HG02763 (cell line): ENCODE data around the gene MTCH1.

ENCODE experiments used
- ATAC-seq: cut with Tn5 transposase; IDR thresholded peaks from one replicate; pipeline ENCODE4 v1.9.1; 2021; ENCODE audit warnings: mild to moderate bottlenecking, moderate library complexity; ENCODE audit not compliant: unreplicated experiment

MTCH1 gene, protein sequence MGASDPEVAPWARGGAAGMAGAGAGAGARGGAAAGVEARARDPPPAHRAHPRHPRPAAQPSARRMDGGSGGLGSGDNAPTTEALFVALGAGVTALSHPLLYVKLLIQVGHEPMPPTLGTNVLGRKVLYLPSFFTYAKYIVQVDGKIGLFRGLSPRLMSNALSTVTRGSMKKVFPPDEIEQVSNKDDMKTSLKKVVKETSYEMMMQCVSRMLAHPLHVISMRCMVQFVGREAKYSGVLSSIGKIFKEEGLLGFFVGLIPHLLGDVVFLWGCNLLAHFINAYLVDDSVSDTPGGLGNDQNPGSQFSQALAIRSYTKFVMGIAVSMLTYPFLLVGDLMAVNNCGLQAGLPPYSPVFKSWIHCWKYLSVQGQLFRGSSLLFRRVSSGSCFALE

DNA sequence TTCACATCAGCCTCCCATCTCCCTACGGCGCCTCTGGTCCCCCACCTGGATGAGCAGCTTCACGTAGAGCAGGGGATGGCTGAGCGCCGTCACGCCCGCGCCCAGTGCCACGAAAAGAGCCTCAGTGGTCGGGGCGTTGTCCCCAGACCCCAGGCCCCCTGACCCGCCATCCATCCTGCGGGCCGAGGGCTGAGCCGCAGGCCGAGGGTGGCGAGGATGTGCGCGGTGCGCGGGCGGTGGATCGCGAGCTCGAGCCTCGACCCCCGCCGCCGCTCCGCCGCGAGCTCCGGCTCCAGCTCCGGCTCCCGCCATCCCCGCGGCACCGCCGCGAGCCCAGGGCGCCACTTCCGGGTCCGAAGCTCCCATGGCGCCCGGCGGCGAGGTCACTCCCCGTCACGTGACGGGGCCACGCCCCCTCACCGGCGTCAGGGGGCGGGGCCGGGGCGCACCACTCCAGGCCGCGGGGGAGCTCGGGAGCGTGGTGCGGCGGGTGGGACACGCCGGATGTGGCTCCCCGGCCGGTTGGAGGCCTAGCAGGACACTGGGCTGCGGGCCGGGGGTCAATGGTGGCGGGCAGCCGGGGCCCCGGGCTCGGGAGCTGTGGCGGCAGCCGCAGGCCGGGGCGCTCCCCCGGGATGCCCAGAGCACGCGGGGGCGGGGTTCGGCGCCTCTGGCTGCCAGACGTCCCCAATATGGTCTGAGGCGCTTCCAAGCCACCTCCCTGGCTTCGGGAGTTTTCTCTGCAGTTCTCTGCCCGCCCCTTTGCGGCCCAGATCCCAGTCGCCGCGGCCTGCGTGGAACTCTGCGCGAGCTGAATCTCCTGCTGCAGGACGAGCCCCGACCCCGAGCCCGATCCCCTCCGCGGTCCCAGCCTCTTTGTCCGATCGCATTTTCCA is at the start of gene MTCH1:
TSS of gene MTCH1 (minus strand) at position 389 of the 896 bp plus-strand sequence. CDS start at position 366, 23 bp downstream.
- peak; percentile 82 for ATAC-seq

DNA sequence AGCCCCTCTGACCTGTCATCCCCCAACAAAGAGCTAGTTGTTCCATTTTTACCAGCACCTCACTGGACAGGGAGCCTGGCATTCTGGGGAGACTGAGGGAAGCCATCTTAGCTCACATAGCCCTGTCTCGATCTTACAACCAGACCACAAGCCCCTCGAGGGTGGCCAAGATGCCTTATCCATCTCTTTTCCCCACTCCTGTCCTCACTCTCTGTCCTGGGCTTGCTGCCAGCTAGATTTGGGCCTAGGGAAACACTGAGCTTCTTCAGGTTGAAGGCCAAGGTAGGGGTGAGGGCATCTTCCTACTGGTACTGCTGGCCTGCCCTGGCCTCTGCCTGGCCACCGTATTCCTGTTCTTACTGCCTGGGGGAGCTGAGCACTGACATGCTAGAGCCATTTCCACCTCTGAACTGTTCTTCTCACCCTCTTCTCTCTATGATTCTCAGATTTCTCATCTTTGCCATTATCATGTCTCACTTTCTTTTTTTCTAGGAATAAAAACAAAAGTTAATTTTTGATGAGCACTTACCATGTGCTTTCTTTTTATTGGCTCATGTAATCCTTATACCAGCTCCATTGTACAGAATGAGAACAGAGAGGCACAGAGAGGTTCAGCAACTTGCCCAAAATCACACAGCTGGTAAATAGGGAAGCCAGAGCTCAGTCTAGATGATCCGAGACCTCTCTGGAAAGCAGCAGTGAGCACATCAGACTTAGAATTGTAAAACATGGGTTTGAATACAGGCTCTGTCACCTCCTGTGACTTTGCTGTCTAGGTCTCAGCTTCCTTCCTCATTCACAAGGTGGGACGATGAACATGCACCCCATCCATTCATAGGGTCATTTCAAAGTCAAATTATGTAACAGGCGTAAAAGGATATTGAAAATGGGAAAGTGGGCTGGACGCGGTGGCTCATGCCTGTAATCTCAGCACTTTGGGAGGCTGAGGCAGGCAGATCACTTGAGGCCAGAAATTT is 48.1 kb upstream of the MTCH1 start:
- no peak for ATAC-seq

DNA sequence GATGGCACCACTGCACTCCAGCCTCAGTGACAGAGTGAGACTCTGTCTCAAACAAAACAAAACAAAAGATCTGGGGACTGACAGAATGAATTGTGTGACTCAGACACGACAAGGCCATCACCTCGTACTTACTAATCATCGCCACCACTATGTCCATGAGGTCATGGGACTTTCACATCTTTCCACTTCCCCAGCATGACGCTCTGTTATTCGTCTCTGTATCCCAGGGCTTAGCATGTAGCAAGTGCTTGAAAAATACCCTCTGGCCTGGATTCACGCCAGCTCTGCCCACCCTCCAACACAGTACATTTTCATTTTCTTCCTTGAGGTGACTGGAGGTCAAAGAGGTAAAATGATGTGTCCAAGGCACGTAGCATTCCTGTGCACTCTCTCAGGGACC is 47.3 kb upstream of the MTCH1 start:
- no peak for ATAC-seq

DNA sequence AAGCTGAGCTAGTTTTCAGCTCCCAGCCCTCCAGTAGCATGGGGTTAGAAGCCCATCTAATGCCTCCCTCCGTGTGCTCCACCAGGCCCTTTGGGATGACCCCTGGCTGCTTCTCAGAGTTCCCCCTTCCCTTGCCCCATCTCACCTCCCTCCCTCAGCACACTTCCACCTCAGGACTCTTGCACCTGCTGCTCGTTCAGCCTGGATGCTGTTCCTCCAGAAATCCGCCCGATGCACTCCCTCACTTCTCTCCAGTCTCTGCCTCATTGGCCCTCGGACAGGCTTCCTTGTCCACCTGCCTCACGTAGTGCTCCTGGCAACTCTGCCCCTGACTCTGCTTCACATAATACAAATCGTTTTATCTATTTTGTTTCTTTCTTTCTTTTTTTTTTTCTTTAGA is 46.2 kb upstream of the MTCH1 start:
- no peak for ATAC-seq

DNA sequence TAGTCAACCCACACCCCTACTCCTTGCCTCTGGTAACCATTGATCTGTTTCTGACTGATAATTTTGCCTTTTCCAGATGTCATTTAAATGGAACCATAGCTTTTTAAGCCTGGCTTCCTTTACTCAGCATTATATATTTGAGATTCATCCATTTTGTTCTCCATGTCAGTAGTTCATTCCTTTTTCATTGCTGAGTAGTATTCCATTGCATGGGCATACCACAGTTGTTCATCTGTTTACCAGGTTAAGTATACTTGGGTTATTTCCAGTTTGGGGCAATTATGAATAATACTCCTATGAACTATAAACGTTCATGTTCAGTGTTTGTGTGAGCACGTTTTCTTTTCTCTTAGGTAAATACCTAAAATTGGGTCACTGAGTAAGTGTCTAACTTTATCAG is 44.6 kb upstream of the MTCH1 start:
- ATAC-seq, result no peak

DNA sequence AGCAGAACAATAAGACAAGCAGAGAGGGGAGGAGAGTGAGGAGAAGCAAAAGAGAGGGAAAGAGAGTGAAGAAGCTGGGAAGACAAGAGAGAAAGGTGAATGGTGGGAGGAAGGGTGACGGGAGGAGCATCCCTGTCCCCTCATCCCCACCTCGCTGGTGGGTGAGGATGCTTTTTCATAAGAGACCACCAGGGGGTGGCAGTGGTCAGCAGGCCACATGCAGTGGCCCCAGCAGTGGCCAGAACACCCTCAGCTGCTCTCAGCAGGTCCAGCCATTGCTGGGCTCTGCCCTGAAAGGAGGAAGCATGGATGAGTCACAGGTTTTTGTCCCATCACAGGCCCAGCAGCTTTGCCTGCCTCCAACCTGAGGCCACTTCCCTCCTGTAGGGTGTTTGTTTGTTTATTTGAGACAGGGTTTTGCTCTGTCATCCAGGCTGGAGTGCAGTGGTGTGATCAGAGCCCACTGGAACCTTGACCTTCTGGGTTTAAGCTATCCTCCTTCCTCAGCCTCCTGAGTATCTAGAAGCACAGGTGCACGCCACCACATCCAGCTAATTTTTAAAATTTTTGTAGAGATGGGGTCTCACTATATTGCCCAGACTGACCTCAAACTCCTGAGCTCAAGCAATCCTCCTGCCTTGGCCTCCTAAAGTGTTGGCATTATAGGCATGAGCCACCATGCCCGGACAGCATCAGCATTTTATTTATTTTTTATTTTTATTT is 43.4 kb upstream of the MTCH1 start:
- no peak for ATAC-seq

DNA sequence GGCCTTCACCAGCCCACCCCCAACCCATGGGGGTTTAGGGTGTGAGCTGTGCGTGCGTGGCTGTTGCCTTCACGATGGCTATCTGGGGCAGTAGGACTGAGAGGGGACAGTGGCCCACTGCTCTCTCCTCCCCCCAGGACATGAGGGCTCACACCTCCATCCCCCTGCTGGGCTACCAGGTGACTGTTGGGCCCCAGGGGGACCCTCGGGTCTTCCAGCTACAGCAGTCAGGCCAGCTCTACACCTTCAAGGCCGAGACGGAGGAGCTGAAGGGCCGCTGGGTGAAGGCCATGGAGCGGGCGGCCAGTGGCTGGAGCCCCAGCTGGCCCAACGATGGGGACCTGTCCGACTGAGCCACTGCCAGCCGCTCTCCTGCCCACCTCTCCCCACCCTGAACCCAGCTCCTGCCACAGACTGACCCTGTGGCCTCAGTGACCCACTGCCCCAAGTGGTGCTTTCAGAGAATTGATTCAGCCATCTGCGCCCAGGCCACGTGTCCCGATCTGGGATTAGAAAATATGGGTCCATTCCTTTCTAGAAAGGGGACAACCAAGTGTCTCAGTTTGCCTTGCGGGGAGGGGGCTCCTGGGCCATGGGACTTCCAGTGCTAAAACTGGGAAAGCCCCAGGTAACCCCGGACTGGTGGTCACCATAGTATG is 41.9 kb upstream of the MTCH1 start:
- ATAC-seq, result no peak

DNA sequence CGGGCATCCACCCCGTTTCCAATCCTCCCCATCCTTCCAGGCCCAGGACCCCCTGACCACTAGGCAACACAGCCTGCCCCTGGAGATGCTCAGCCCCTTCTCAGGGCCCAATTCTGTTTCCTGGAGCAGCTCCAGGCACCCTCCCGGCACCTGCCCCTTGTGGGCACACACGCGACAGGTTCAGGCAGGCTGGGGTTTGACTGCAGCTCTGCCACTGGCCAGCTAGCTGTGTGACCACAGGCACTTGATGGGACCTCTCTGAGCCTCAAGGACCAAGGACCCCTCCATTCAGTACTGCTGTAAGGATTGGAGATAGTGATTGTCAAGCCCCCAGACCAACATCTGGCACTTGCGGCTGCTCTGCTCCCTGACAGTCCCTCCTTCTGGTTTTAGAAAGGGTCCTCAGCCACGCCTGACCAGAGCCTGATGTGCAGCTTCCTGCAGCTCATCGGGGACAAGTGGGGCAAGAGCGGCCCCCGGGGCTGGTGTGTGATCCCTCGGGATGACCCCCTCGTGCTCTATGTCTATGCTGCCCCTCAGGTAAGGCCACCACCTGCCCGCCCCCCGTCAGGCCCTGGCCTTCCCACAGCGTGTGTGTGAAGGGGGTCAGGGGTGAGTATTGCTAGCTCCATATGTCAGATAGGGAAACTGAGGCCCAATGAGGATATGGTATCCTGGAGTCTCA is 41.2 kb upstream of the MTCH1 start:
- ATAC-seq, result no peak

DNA sequence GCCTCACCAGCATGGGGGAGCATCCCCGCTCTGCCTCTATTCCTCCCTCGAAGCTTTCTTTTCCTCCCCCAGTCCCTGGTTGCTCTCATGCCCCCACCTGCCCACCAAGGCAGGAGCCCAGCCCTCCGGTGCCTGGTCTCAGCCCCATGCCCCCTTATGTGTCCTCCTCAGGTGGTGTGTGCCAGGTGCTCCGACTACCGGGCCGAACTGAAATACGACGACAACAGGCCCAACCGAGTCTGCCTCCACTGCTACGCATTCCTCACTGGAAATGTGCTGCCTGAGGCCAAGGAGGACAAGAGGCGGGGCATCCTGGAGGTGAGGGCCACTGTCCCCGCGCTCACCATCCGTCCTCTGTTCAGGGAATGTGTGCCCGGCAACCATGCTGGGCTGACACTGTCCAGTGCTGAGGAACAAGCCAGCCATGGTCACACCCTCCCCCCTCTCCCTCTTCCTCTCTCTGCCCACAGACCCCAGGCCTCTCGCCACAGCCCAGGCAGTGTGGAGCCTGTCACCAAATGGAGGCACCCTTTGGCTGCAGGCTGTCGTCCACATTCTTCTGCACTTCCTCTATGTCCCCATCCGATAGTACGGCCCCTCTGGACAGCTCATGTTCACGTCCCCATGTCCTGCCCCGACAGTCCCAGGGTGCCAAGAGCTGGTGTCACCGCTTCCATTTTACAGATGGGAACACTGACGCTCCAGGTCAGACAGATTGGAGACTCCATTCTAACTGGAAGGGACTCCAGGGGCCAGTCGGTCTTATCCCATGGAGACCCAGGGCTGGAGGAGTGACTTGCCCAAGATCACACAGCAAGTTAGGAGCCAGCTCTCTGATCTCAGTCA is 39.8 kb upstream of the MTCH1 start:
- ATAC-seq, result no peak

DNA sequence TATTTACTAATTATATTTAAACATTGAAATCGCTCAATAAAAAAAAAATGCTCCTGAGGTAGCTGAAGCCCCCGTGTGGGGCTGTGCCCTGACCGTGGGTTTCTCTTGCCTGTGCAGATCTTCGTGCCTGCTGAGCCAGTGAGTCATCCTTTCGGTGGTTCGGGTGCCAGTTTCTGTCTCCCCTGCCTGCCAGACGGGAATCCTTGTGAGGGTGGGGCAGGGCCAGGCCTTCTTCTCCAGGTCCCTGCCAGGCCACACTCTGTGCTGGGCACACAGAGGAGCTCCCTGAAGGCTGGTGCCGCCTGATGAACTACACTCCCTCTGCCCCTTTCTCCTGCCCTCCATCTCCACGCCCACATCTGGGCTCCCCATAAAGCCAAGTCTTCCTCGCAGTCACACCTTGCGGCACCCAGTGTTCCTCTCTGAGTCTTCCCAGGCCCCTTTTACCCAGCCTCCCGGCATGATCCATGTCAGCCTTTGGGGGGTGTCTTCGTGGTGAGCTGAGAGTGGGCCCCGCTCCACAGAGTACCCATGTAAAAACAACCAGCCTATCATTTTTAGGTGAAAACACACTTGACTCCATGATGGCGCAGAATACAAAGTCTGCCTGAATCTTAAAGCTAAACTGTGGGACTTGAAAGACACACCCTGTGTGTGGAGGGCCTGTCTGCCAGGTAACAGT is 38.8 kb upstream of the MTCH1 start:
- ATAC-seq, result no peak

DNA sequence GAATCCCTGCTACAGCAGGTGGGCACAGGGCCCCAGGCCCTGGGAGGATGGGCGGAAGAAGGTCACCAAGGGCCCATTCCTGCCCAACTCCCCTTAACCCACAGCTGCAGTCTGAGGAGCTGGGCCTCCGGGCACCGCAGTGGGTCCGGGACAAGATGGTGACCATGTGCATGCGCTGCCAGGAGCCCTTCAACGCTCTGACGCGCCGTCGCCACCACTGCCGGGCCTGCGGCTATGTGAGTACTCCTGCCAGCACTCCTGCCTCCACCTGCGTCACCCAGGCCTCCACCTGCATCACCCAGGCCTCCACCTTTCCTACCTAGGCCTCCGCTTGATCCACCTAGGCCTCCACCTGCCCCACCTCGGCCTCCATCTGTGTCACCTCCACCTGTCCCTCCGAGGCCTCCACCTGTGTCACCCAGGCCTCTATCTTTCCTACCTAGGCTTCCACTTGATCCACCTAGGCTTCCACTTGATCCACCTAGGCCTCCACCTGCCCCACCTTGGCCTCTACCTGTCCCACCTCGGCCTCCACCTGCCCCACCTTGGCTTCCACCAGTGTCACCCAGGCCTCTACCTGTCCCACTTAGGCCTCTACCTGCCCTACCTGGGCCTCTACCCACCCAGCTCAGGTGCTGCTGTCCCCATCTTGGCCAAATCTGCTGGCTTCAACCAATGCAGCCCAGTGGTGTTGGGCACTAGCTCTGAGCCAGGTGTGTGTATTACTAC is 36.3 kb upstream of the MTCH1 start:
- ATAC-seq, result no peak

DNA sequence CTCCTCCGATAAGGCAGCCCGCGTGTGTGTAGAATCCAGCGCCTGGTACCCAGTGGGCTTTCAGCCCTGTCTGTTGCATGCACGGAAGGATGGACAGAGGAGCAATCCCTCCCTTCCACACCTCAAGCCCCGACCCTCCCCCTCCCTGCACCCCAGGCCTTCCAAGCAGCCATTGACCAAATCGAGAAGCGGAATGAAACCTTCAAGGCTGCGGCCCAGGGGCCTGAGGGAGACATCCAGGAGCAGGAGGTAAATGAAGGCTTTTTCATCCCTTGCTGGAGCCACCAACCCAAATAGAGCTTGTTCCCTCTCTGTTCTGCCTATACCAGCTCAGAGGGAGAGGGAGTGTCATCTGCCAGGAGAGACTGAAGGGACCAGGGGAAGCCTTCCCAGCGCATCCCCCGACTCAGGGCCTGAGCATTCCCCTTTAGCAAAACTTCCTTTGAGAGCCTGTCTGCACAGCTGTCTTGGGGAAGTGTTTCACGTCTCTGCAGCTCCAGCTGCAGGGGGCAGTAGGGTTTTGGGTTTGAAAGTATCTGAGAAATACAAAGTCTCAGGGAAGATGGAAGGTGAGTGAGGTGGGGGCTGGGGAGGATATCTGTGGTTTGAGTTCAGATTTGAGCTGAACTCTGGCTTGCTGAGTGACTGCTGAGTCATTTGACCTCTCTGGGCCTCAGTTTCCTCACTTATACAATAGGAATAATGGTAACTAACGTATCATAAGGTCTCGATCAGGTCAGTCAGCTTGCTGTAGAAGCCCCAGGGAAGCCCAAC is 35.5 kb upstream of the MTCH1 start:
- no peak for ATAC-seq

DNA sequence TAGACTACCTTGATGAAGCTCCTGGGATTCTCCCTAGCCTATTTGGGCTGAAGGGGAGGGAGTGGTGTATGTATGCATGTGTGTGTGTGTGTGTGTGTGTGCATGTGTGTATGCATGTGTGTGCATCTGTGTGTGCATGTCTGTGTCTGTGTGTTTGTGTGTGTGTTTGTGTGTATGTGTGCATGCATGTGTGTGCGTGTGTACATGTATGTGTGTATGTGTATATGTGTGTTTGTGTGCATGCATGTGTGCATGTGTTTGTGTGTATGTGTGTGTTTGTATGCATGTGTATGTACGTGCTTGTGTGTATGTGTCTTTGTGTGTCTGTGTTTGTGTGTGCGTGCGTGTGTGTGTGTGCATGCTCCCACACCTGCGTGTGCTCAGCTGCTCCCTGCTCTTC is 34.8 kb upstream of the MTCH1 start:
- ATAC-seq, result no peak

DNA sequence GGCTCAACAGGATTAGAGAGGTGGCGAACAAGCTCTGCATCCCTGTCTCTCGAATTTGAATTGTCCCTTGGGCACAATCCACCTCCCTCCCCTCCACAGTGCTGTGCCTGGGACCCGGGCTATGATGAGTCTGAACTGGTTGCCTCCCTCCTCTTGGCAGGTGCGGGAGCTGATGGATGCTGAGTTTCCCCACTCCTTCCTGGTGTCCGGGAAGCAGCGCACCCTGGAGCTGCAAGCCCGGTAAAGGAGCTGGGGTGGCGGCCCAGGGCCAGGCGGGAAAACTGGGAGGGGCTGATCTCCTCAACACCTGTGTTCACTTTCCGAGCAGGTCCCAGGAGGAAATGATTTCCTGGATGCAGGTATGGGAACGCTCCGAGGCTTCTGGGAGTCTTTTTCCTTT is 34.4 kb upstream of the MTCH1 start:
- ATAC-seq, result no peak

DNA sequence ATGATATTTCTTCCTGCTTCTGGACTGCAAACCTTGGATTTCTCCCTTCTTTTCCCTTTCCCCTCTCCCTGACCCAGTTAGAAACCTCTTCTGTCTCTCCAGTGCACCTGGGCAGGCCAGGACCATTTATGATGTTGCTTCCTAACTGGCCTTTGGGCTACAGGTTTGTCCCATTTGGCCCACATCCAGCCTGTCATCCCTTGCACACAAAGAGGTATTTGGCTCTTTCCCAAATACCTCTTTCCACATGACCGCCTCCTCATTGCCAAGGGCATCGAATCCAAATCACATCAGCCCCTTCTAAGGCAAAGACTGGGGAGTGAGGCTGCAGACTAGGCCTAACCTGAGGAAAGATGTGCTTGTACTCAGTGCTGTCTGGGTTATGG is 33.1 kb upstream of the MTCH1 start:
- no peak for ATAC-seq
